K562 (cell line): Measurements from ENCODE around the gene ZNF92. TPM values are rescaled to one million over a fixed set of nuclear protein-coding genes. Genes with fewer than 3 reads are reported as not detected.

Experiments used
- CHAMP1 ChIP-seq: fragments of 450-650 bp; IDR thresholded peaks from 2 replicates; pipeline ENCODE4 v1.6.1; 2016; ENCODE audit warnings: mild to moderate bottlenecking
- DMBX1 ChIP-seq: fragments of 250-450 bp; sonication (Bioruptor Pico); IDR thresholded peaks from 2 replicates; pipeline ENCODE4 v1.8.0; 2022; ENCODE audit warnings: inconsistent platforms, mild to moderate bottlenecking, moderate library complexity, borderline replicate concordance
- E2F8 ChIP-seq: fragments of 450-650 bp; IDR thresholded peaks from 2 replicates; pipeline ENCODE4 v1.7.1; 2018; ENCODE audit warnings: mild to moderate bottlenecking, low read depth; ENCODE audit not compliant: partially characterized antibody
- FOXP1 ChIP-seq: sonication (generic); formaldehyde crosslinking; IDR thresholded peaks from 2 replicates; pipeline ENCODE4 v1.8.0; 2022; ENCODE audit warnings: mild to moderate bottlenecking, missing genetic modification reagents
- NR2C2 ChIP-seq, 2 experiments: fragments of 200-800 bp in 1 of 2; sonication (Bioruptor generic) in 1 of 2; sonication (generic) in 1 of 2; formaldehyde crosslinking in 1 of 2; IDR thresholded peaks; 2 replicates each; pipeline versions ENCODE4 v1.6.1 to v1.8.0; 2016 to 2022; ENCODE audit warnings: mild to moderate bottlenecking in 1 of 2, missing compliant biosample characterization in 1 of 2, missing genetic modification characterization in 1 of 2, missing genetic modification reagents in 1 of 2
- PHF21A ChIP-seq: fragments of 450-650 bp; IDR thresholded peaks from 2 replicates; pipeline ENCODE4 v1.6.1; 2017; ENCODE audit warnings: low read depth, borderline replicate concordance
- polyA plus RNA-seq, 8 experiments: library from polyadenylated mRNA; depleted of rRNA in 4 of 8; stranded (reverse) in 5 of 8; unstranded in 3 of 8; fragments of >200 nt; fragmentation: Nextera tagmentation in 2 of 8; fragmentation: Illumina TruSeq in 1 of 8; extraction: Ambion mirVana in 2 of 8; extraction: Trizol in 1 of 8; gene quantifications; 2 replicates each; pipeline versions ENCODE4 v1.2.1 to v1.2.3, GENCODE V29; 2011 to 2014; ENCODE audit warnings: inconsistent platforms in 1 of 8, missing spikeins in 1 of 8
- total RNA-seq, 7 experiments: library from RNA; depleted of rRNA in 6 of 7; stranded (reverse); fragments of >200 nt in 6 of 7; fragmentation: Illumina TruSeq in 2 of 7; extraction: Trizol in 2 of 7; gene quantifications; 2 replicates each; pipeline versions ENCODE4 v1.2.1 to v1.2.3, GENCODE V29; 2011 to 2021; ENCODE audit warnings: low replicate concordance in 1 of 7
- TF ChIP-seq, protein P1 (sequence below): sonication (generic); formaldehyde crosslinking; IDR thresholded peaks from 2 replicates; pipeline ENCODE4 v1.8.1; 2022; ENCODE audit warnings: missing genetic modification reagents
- TF ChIP-seq, protein P2 (sequence below), 2 experiments: IDR thresholded peaks; 2 replicates each; pipeline ENCODE4 v1.6.1; 2012; ENCODE audit warnings: improper control_type of control experiment in 2 of 2, low read depth in 2 of 2, low read length in 2 of 2, borderline replicate concordance in 1 of 2
- TF ChIP-seq, protein P3 (sequence below): fragments of 250-450 bp; sonication (Bioruptor Pico); IDR thresholded peaks from 2 replicates; pipeline ENCODE4 v1.9.0; 2021; ENCODE audit warnings: mild to moderate bottlenecking, inconsistent platforms
- TF ChIP-seq, protein P4 (sequence below): fragments of 450-650 bp; formaldehyde crosslinking; IDR thresholded peaks from 2 replicates; pipeline ENCODE4 v1.4.0; 2022; ENCODE audit warnings: missing genetic modification characterization

The ZNF92 gene
- total and polyA plus RNA-seq, 9 of the 15 experiments (the other 6 are each of a cell fraction or from before 2014, with no cell fraction given), result 8.9 to 29.4 (median 12.5) TPM

GRCh38 chr7:65373608-65374351, at the start of gene ZNF92 (continued):
- 0 out of 2 replicates have a peak, but pooled peaks have one; percentile 48 for TF ChIP-seq FOXP1 (CRISPR knock-in tag)
- TF ChIP-seq E2F8, result no peak
- TF ChIP-seq, protein P1, sequence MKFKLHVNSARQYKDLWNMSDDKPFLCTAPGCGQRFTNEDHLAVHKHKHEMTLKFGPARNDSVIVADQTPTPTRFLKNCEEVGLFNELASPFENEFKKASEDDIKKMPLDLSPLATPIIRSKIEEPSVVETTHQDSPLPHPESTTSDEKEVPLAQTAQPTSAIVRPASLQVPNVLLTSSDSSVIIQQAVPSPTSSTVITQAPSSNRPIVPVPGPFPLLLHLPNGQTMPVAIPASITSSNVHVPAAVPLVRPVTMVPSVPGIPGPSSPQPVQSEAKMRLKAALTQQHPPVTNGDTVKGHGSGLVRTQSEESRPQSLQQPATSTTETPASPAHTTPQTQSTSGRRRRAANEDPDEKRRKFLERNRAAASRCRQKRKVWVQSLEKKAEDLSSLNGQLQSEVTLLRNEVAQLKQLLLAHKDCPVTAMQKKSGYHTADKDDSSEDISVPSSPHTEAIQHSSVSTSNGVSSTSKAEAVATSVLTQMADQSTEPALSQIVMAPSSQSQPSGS (CRISPR knock-in tag), result no peak
- TF ChIP-seq, protein P2, sequence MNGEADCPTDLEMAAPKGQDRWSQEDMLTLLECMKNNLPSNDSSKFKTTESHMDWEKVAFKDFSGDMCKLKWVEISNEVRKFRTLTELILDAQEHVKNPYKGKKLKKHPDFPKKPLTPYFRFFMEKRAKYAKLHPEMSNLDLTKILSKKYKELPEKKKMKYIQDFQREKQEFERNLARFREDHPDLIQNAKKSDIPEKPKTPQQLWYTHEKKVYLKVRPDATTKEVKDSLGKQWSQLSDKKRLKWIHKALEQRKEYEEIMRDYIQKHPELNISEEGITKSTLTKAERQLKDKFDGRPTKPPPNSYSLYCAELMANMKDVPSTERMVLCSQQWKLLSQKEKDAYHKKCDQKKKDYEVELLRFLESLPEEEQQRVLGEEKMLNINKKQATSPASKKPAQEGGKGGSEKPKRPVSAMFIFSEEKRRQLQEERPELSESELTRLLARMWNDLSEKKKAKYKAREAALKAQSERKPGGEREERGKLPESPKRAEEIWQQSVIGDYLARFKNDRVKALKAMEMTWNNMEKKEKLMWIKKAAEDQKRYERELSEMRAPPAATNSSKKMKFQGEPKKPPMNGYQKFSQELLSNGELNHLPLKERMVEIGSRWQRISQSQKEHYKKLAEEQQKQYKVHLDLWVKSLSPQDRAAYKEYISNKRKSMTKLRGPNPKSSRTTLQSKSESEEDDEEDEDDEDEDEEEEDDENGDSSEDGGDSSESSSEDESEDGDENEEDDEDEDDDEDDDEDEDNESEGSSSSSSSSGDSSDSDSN (IDR thresholded peaks at IDR 0.05; ENCODE audit: borderline replicate concordance in 1 of 2, low read depth in 2 of 2, low read length in 2 of 2), result peak; percentile 64 to 86; a peak in 3 of 4 replicates
- no peak for TF ChIP-seq NR2C2 (CRISPR knock-in tag; IDR thresholded peaks at IDR 0.05)
- TF ChIP-seq NR2C2 (tag; IDR thresholded peaks at IDR 0.05), result peak; percentile 21; the same call in 1 of the 2 replicates
- TF ChIP-seq CHAMP1, result peak; percentile 90
- TF ChIP-seq PHF21A, result no peak
- TF ChIP-seq, protein P3, sequence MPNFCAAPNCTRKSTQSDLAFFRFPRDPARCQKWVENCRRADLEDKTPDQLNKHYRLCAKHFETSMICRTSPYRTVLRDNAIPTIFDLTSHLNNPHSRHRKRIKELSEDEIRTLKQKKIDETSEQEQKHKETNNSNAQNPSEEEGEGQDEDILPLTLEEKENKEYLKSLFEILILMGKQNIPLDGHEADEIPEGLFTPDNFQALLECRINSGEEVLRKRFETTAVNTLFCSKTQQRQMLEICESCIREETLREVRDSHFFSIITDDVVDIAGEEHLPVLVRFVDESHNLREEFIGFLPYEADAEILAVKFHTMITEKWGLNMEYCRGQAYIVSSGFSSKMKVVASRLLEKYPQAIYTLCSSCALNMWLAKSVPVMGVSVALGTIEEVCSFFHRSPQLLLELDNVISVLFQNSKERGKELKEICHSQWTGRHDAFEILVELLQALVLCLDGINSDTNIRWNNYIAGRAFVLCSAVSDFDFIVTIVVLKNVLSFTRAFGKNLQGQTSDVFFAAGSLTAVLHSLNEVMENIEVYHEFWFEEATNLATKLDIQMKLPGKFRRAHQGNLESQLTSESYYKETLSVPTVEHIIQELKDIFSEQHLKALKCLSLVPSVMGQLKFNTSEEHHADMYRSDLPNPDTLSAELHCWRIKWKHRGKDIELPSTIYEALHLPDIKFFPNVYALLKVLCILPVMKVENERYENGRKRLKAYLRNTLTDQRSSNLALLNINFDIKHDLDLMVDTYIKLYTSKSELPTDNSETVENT (CRISPR knock-in tag), result peak; percentile 51; the same call in 1 of the 2 replicates
- no peak for TF ChIP-seq DMBX1
- TF ChIP-seq, protein P4, sequence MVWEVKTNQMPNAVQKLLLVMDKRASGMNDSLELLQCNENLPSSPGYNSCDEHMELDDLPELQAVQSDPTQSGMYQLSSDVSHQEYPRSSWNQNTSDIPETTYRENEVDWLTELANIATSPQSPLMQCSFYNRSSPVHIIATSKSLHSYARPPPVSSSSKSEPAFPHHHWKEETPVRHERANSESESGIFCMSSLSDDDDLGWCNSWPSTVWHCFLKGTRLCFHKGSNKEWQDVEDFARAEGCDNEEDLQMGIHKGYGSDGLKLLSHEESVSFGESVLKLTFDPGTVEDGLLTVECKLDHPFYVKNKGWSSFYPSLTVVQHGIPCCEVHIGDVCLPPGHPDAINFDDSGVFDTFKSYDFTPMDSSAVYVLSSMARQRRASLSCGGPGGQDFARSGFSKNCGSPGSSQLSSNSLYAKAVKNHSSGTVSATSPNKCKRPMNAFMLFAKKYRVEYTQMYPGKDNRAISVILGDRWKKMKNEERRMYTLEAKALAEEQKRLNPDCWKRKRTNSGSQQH (CRISPR knock-in tag), result no peak
